Chondrocyte (in vitro differentiated cells): ENCODE results near the gene SMCR8. TPM values are rescaled to one million over a fixed set of nuclear protein-coding genes. Genes with fewer than 3 reads are reported as not detected.

Source experiments
- DNase-seq: peaks from one replicate; pipeline ENCODE4 v3.0.0; 2021; ENCODE audit warnings: mixed read lengths, low spot score
- H3K27ac Mint-ChIP-seq: one replicate; pipeline ENCODE4 v1.8.0; 2021; ENCODE audit warnings: mild to moderate bottlenecking, moderate library complexity, mixed read lengths; ENCODE audit not compliant: unreplicated experiment
- H3K27me3 Mint-ChIP-seq: 2 replicates; pipeline ENCODE4 v1.8.0; 2021; ENCODE audit warnings: low read depth, mixed read lengths
- H3K36me3 Mint-ChIP-seq: 2 replicates; pipeline ENCODE4 v1.8.0; 2021; ENCODE audit warnings: low read depth, mixed read lengths
- H3K4me1 Mint-ChIP-seq: 2 replicates; pipeline ENCODE4 v1.8.0; 2021; ENCODE audit warnings: low read depth, mild to moderate bottlenecking, mixed read lengths
- H3K4me3 Mint-ChIP-seq: one replicate; pipeline ENCODE4 v1.8.0; 2021; ENCODE audit warnings: mild to moderate bottlenecking, moderate library complexity, mixed read lengths; ENCODE audit not compliant: unreplicated experiment
- H3K9me3 Mint-ChIP-seq: 2 replicates; pipeline ENCODE4 v1.8.0; 2021; ENCODE audit warnings: low read depth, mixed read lengths
- CTCF ChIP-seq: fragments of 200-600 bp; sonication (generic); IDR thresholded peaks from 2 replicates; pipeline ENCODE4 v1.5.0; 2021; ENCODE audit warnings: antibody characterized with exemption, mild to moderate bottlenecking, moderate library complexity
- total RNA-seq: library from RNA; stranded (reverse); gene quantifications from 3 replicates; pipeline ENCODE4 v1.2.1, GENCODE V29; 2021

The SMCR8 gene
- total RNA-seq, 1 donor from 2014 or later: 16.1 TPM

GRCh38 chr17:18344021-18344420 lies 28.9 kb downstream of the SMCR8 start:
- Mint-ChIP-seq H3K36me3 (peaks cover 1% of the 10 kb centered on the region), H3K27me3 (no peaks in the 10 kb centered on the region), H3K4me3 (no peak overlapping the region), H3K4me1 (no peaks in the 10 kb centered on the region), H3K9me3 (no peaks in the 10 kb centered on the region), H3K27ac (no peak overlapping the region)
- DNase-seq: no peak
- TF ChIP-seq CTCF: no peak

GRCh38 chr17:18353541-18353940 lies 38.4 kb downstream of the SMCR8 start:
- Mint-ChIP-seq H3K4me3 (no peak overlapping the region), H3K36me3 (peaks cover 1% of the 10 kb centered on the region), H3K27ac (no peak overlapping the region), H3K27me3 (no peaks in the 10 kb centered on the region), H3K9me3 (no peaks in the 10 kb centered on the region), H3K4me1 (no peaks in the 10 kb centered on the region)
- TF ChIP-seq CTCF: no peak
- no peak for DNase-seq

- Mint-ChIP-seq H3K4me1 (no peaks in the 10 kb centered on the region), H3K27ac (no peak overlapping the region), H3K27me3 (no peaks in the 10 kb centered on the region), H3K36me3 (peaks cover 1% of the 10 kb centered on the region), H3K9me3 (no peaks in the 10 kb centered on the region), H3K4me3 (no peak overlapping the region)
- TF ChIP-seq CTCF: no peak
- no peak for DNase-seq
Observed at GRCh38 chr17:18356624-18357023, 41.5 kb downstream of the SMCR8 start.

- no peak overlapping the region for H3K4me3 Mint-ChIP-seq
- TF ChIP-seq CTCF: no peak
- no peaks in the 10 kb centered on the region for H3K9me3 Mint-ChIP-seq
Observed at GRCh38 chr17:18360518-18360917, 45.4 kb downstream of the SMCR8 start.

GRCh38 chr17:18361837-18362697 lies 47.0 kb downstream of the SMCR8 start:
- no peaks in the 10 kb centered on the region for H3K27me3 Mint-ChIP-seq
- no peaks in the 10 kb centered on the region for H3K36me3 Mint-ChIP-seq
- TF ChIP-seq CTCF: no peak
- H3K4me3 Mint-ChIP-seq: peak overlapping the region; percentile 84
- no peak overlapping the region for H3K27ac Mint-ChIP-seq
- no peaks in the 10 kb centered on the region for H3K9me3 Mint-ChIP-seq
- H3K4me1 Mint-ChIP-seq: peaks cover 10% of the 10 kb centered on the region
- no peak for DNase-seq

More at GRCh38 chr17:18360518-18360917, 45.4 kb downstream of the SMCR8 start:
- H3K27ac Mint-ChIP-seq: no peak overlapping the region
- H3K4me1 Mint-ChIP-seq: peaks cover 10% of the 10 kb centered on the region
- no peaks in the 10 kb centered on the region for H3K36me3 Mint-ChIP-seq
- no peak for DNase-seq
- no peaks in the 10 kb centered on the region for H3K27me3 Mint-ChIP-seq
